ENCODE data around the gene EXOC6. TPM values are rescaled to one million over a fixed set of nuclear protein-coding genes. Genes with fewer than 3 reads are reported as not detected.

Gene EXOC6
- total and polyA plus RNA-seq, 10 of the 15 experiments (the other 5 are each of a cell fraction or from before 2014, with no cell fraction given): 7.6 to 53.8 (median 13.3) TPM

DNA sequence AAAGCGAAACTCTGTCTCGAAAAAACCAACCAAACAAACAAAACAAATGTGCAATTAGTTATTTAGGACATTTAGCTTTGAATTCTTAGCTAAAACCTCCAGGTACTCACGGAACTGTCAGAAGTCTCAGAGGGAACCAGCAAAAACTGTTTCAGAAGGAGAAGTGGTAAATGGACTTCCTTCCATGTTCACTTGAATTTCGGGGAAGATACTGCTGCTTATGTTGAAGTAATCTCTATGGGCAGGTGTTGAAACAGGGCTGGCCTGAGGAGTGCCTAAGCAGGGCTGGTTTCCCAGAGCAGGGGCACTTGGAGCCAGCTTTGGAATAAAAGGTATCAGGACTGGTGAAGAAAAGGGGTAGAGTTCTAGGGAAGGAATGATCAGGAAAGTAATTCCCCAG, 2.4 kb upstream of the EXOC6 start:
- ChIA-PET SMC1A (ENCODE audit: uncharacterized antibody, unreplicated experiment) (interaction anchor here (0.9 to 1.9 kb wide), 6 partner anchors 10 to 371 kb away, joined by 3 to 4 read pairs (median 3); no protein-coding TSS in a partner anchor), RAD21 (ENCODE audit: unreplicated experiment) (interaction anchor here (1.3 to 2.2 kb wide), 2 partner anchors 8 to 31 kb away, joined by 3 to 6 read pairs; no protein-coding TSS in a partner anchor), POLR2A (no interaction called here), CTCF (interaction anchor here (0.6 to 3.4 kb wide), 11 partner anchors 9 to 149 kb away, joined by 3 to 19 read pairs (median 5); no protein-coding TSS in a partner anchor)
- H2AFZ ChIP-seq (ENCODE audit: control insufficient read depth, low read depth, low read length): peak overlapping the region; percentile 5; the same call in 1 of the 2 replicates
- FAIRE-seq (no peak), ATAC-seq (no peak), DNase-seq (ENCODE audit: low read depth, low spot score) (no peak)
- H3K27me3 ChIP-seq (replicated peaks in 1 of 2; ENCODE audit: control insufficient read depth in 2 of 2, insufficient read depth in 2 of 2, low read length in 1 of 2): no peaks in the 10 kb centered on the region
- no peak overlapping the region for H3K27ac ChIP-seq (ENCODE audit: control insufficient read depth, insufficient read depth)
- no peaks in the 10 kb centered on the region; the same call in 2 of the 3 replicates for H3K9me3 ChIP-seq (replicated peaks; ENCODE audit: control insufficient read depth, insufficient read depth, low read length)
- 49% methylated on average over 4 of the region's 4 CpGs for WGBS (ENCODE audit: insufficient coverage, insufficient replicate concordance, low lambda C conversion rate, missing lambda C conversion rate)
- intact Hi-C loops (cut with micrococcal nuclease; ENCODE audit: unreplicated experiment) (loop anchor here (10.0 kb wide), 1 partner anchor 251 kb away; the partner anchor contains the start of gene KIF11), in situ Hi-C loops (cut with MboI) (no loop called here)
- no peak overlapping the region for H3K4me3 ChIP-seq
- no TSS peak for BruUV-seq (replicated peaks)
- H4K20me1 ChIP-seq (ENCODE audit: control insufficient read depth, insufficient read depth): no peaks in the 10 kb centered on the region
- no peaks in the 10 kb centered on the region for H3K79me2 ChIP-seq (ENCODE audit: control insufficient read depth, insufficient read depth, low read length)
- H3K36me3 ChIP-seq (ENCODE audit: control insufficient read depth in 2 of 2, insufficient read depth in 2 of 2, low read length in 1 of 2): no peaks in the 10 kb centered on the region
- H3K4me1 ChIP-seq (ENCODE audit: control insufficient read depth, insufficient read depth, low read length): peaks cover 17% of the 10 kb centered on the region
- peak overlapping the region; percentile 60; the same call in 1 of the 2 replicates for H3K4me2 ChIP-seq (ENCODE audit: control insufficient read depth, insufficient read depth)
- no peak overlapping the region for H3K9ac ChIP-seq (ENCODE audit: control insufficient read depth, insufficient read depth, low read length)
- TF ChIP-seq SIN3A (IDR thresholded peaks at IDR 0.05; ENCODE audit: low read depth, low read length): no peak
- no peak for TF ChIP-seq FOXK2 (IDR thresholded peaks at IDR 0.05)
- TF ChIP-seq POU2F2 (IDR thresholded peaks at IDR 0.05; ENCODE audit: borderline replicate concordance, low read depth, low read length): no peak
- TF ChIP-seq SUZ12 (IDR thresholded peaks at IDR 0.05; ENCODE audit: unreplicated experiment): no peak
- TF ChIP-seq, protein P1, sequence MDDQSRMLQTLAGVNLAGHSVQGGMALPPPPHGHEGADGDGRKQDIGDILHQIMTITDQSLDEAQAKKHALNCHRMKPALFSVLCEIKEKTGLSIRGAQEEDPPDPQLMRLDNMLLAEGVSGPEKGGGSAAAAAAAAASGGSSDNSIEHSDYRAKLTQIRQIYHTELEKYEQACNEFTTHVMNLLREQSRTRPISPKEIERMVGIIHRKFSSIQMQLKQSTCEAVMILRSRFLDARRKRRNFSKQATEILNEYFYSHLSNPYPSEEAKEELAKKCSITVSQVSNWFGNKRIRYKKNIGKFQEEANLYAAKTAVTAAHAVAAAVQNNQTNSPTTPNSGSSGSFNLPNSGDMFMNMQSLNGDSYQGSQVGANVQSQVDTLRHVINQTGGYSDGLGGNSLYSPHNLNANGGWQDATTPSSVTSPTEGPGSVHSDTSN (IDR thresholded peaks at IDR 0.05; ENCODE audit: insufficient replicate concordance, low read depth, low read length): no peak
- no peak for TF ChIP-seq TBL1XR1 (IDR thresholded peaks at IDR 0.05; ENCODE audit: low read depth, low read length)
- no peak for TF ChIP-seq HDAC6 (IDR thresholded peaks at IDR 0.05; ENCODE audit: unreplicated experiment)
- no peak for TF ChIP-seq SIX5 (IDR thresholded peaks at IDR 0.05; ENCODE audit: low read depth, low read length, severe bottlenecking)
- no peak for TF ChIP-seq NR2F1 (conservative IDR thresholded peaks at IDR 0.05)
- TF ChIP-seq, protein P2, sequence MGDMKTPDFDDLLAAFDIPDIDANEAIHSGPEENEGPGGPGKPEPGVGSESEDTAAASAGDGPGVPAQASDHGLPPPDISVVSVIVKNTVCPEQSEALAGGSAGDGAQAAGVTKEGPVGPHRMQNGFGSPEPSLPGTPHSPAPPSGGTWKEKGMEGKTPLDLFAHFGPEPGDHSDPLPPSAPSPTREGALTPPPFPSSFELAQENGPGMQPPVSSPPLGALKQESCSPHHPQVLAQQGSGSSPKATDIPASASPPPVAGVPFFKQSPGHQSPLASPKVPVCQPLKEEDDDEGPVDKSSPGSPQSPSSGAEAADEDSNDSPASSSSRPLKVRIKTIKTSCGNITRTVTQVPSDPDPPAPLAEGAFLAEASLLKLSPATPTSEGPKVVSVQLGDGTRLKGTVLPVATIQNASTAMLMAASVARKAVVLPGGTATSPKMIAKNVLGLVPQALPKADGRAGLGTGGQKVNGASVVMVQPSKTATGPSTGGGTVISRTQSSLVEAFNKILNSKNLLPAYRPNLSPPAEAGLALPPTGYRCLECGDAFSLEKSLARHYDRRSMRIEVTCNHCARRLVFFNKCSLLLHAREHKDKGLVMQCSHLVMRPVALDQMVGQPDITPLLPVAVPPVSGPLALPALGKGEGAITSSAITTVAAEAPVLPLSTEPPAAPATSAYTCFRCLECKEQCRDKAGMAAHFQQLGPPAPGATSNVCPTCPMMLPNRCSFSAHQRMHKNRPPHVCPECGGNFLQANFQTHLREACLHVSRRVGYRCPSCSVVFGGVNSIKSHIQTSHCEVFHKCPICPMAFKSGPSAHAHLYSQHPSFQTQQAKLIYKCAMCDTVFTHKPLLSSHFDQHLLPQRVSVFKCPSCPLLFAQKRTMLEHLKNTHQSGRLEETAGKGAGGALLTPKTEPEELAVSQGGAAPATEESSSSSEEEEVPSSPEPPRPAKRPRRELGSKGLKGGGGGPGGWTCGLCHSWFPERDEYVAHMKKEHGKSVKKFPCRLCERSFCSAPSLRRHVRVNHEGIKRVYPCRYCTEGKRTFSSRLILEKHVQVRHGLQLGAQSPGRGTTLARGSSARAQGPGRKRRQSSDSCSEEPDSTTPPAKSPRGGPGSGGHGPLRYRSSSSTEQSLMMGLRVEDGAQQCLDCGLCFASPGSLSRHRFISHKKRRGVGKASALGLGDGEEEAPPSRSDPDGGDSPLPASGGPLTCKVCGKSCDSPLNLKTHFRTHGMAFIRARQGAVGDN (IDR thresholded peaks at IDR 0.05): no peak
- no peak for TF ChIP-seq RAD21 (IDR thresholded peaks at IDR 0.05; ENCODE audit: insufficient read depth, low read depth, low read length)
- no peak for TF ChIP-seq IKZF1 (conservative IDR thresholded peaks at IDR 0.05)
- no peak for TF ChIP-seq CREB1 (IDR thresholded peaks at IDR 0.05; ENCODE audit: low read depth)
- TF ChIP-seq STAT1 (conservative IDR thresholded peaks at IDR 0.05): no peak
- TF ChIP-seq, protein P3, sequence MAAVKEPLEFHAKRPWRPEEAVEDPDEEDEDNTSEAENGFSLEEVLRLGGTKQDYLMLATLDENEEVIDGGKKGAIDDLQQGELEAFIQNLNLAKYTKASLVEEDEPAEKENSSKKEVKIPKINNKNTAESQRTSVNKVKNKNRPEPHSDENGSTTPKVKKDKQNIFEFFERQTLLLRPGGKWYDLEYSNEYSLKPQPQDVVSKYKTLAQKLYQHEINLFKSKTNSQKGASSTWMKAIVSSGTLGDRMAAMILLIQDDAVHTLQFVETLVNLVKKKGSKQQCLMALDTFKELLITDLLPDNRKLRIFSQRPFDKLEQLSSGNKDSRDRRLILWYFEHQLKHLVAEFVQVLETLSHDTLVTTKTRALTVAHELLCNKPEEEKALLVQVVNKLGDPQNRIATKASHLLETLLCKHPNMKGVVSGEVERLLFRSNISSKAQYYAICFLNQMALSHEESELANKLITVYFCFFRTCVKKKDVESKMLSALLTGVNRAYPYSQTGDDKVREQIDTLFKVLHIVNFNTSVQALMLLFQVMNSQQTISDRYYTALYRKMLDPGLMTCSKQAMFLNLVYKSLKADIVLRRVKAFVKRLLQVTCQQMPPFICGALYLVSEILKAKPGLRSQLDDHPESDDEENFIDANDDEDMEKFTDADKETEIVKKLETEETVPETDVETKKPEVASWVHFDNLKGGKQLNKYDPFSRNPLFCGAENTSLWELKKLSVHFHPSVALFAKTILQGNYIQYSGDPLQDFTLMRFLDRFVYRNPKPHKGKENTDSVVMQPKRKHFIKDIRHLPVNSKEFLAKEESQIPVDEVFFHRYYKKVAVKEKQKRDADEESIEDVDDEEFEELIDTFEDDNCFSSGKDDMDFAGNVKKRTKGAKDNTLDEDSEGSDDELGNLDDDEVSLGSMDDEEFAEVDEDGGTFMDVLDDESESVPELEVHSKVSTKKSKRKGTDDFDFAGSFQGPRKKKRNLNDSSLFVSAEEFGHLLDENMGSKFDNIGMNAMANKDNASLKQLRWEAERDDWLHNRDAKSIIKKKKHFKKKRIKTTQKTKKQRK (IDR thresholded peaks at IDR 0.05; ENCODE audit: low read depth, low read length): no peak
- no peak for TF ChIP-seq GATAD2B (conservative IDR thresholded peaks at IDR 0.05; ENCODE audit: low read depth)
- no peak for TF ChIP-seq POLR2AphosphoS5 (IDR thresholded peaks at IDR 0.05; ENCODE audit: low read length)
